Stomach (tissue), 9 donors: ENCODE data around the gene TTC27. TPM values are rescaled to one million over a fixed set of nuclear protein-coding genes. Genes with fewer than 3 reads are reported as not detected.

Experiments used
- DNase-seq, 2 donors: peaks; one replicate each; pipeline versions ENCODE4 v3.0.0 to v3.0.0-alpha.2; 2013 to 2019
- H3K27ac ChIP-seq, 5 donors: fragments of 200-600 bp in 4 of 5; sonication (generic) in 4 of 5; one replicate each; pipeline ENCODE4 v1.5.1; 2013 to 2019; ENCODE audit warnings: mild to moderate bottlenecking in 1 of 5, moderate library complexity in 1 of 5
- H3K27me3 ChIP-seq, 3 donors: fragments of 200-600 bp; sonication (generic); one replicate each; pipeline ENCODE4 v1.5.1; 2017 to 2019; ENCODE audit warnings: mixed run types in 1 of 3
- H3K36me3 ChIP-seq, 4 donors: fragments of 200-600 bp; sonication (generic); 1 replicate in 3 of 4; 2 replicates in 1 of 4; pipeline ENCODE4 v1.5.1; 2016 to 2019
- H3K4me1 ChIP-seq, 4 donors: fragments of 200-600 bp; sonication (generic); one replicate each; pipeline ENCODE4 v1.5.1; 2016 to 2019
- H3K4me3 ChIP-seq, 4 donors: fragments of 200-600 bp; sonication (generic) in 3 of 4; one replicate each; pipeline ENCODE4 v1.5.1; 2016 to 2019; ENCODE audit warnings: mild to moderate bottlenecking in 1 of 4
- H3K9me3 ChIP-seq, 4 donors: fragments of 200-600 bp; sonication (generic); one replicate each; pipeline ENCODE4 v1.5.1; 2016 to 2019
- EP300 ChIP-seq: sonication (generic); formaldehyde crosslinking; IDR thresholded peaks from one replicate; pipeline ENCODE4 v1.6.1; 2017; ENCODE audit warnings: antibody characterized with exemption
- POLR2A ChIP-seq, 4 donors: fragments of 450-650 bp; IDR thresholded peaks; one replicate each; pipeline ENCODE4 v1.6.1; 2016; ENCODE audit warnings: antibody characterized with exemption in 4 of 4, control low read depth in 2 of 4, mild to moderate bottlenecking in 1 of 4, moderate library complexity in 1 of 4
- POLR2AphosphoS5 ChIP-seq, 3 donors: sonication (generic); formaldehyde crosslinking; IDR thresholded peaks; one replicate each; pipeline ENCODE4 v1.6.1; 2016; ENCODE audit warnings: antibody characterized with exemption in 3 of 3
- WGBS, 5 donors: extraction: QIAGEN DNeasy Blood & Tissue Kit in 3 of 5; methylation state at CpG; one replicate each; pipeline versions ENCODE4 v1.1.5 to v1.1.7; 2013 to 2018; 5-methylcytosine and 5-hydroxymethylcytosine counted together
- intact Hi-C: fragments of 100-400 bp; cut with DNase I; formaldehyde crosslinking; loops from one replicate; pipeline ENCODE4 v1.15.1; 2023; ENCODE audit warnings: low total_unique reads
- polyA plus RNA-seq, 3 donors: library from polyadenylated mRNA; stranded (reverse); fragments of 200-250 nt; gene quantifications; one replicate each; pipeline ENCODE4 v1.2.3, GENCODE V29; 2013
- total RNA-seq, 5 donors: library from RNA; depleted of rRNA; stranded (reverse); fragments of >200 nt; gene quantifications; one replicate each; pipeline versions ENCODE4 v1.1.0 to v1.2.3, GENCODE V29; 2014 to 2016
- TF ChIP-seq, protein P1 (sequence below), 7 experiments: fragments of 450-650 bp in 4 of 7; fragments of 200-600 bp in 3 of 7; sonication (generic) in 3 of 7; IDR thresholded peaks; one replicate each; pipeline ENCODE4 v1.5.1; 2016 to 2019; ENCODE audit warnings: antibody characterized with exemption in 7 of 7, control low read depth in 2 of 7, mild to moderate bottlenecking in 1 of 7
- donor health status: healthy with polysubstance abuse.
- donor health status: Bipolar disorder and iron deficiency.
- donor health status: healthy.

The TTC27 gene
- total and polyA plus RNA-seq, 8 donors, result 3.8 to 22.2 (median 5.9) TPM

DNA sequence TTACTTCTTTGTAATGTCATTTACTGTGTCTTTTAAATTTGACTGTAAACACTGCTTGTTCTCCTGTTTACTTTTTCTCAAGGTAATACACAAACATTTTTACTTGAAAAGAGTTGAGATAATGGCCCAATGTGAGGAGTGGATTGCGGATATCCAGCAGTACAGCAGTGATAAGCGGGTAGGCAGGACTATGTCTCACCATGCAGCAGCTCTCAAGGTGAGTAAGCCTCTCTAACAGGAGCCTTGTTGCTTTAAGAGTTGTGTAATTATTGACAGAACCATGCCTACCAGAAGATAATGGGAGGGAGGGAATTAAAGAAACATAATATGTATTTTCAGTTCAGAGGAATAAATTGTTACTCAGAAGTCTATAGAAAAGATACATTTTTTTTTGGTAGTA lies 16.5 kb upstream of the TTC27 start:
- peaks cover 10 to 93% (median 90%) of the 10 kb centered on the region in 4 donors for H3K36me3 ChIP-seq
- no peak for TF ChIP-seq POLR2A (IDR thresholded peaks at IDR 0.05)
- TF ChIP-seq, protein P1, sequence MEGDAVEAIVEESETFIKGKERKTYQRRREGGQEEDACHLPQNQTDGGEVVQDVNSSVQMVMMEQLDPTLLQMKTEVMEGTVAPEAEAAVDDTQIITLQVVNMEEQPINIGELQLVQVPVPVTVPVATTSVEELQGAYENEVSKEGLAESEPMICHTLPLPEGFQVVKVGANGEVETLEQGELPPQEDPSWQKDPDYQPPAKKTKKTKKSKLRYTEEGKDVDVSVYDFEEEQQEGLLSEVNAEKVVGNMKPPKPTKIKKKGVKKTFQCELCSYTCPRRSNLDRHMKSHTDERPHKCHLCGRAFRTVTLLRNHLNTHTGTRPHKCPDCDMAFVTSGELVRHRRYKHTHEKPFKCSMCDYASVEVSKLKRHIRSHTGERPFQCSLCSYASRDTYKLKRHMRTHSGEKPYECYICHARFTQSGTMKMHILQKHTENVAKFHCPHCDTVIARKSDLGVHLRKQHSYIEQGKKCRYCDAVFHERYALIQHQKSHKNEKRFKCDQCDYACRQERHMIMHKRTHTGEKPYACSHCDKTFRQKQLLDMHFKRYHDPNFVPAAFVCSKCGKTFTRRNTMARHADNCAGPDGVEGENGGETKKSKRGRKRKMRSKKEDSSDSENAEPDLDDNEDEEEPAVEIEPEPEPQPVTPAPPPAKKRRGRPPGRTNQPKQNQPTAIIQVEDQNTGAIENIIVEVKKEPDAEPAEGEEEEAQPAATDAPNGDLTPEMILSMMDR (IDR thresholded peaks at IDR 0.05), result no peak
- no peak for TF ChIP-seq EP300
- TF ChIP-seq POLR2AphosphoS5 (IDR thresholded peaks at IDR 0.05), result peak in 1 of 3 donors; percentile 71
- no peaks in the 10 kb centered on the region for H3K9me3 ChIP-seq
- no peak overlapping the region for H3K4me3 ChIP-seq
- H3K27ac ChIP-seq, result peak overlapping the region in 4 of 5 donors; percentile 16 to 64 (median 37)
- H3K4me1 ChIP-seq, result peaks cover 0 to 12% (median 8%) of the 10 kb centered on the region in 4 donors
- DNase-seq, result peak in 1 of 2 donors; percentile 72
- 36 to 58% (median 54%) methylated on average over 2 of the region's 2 CpGs for WGBS, 5 donors
- no peaks in the 10 kb centered on the region for H3K27me3 ChIP-seq
- intact Hi-C loops, result no loop called here

- Histone ChIP-seq H3K27ac (peak overlapping the region in 4 of 5 donors; percentile 16 to 64 (median 54)), H3K4me1 (peaks cover 0 to 12% (median 9%) of the 10 kb centered on the region in 4 donors), H3K27me3 (no peaks in the 10 kb centered on the region), H3K4me3 (no peak overlapping the region), H3K36me3 (peaks cover 10 to 93% (median 88%) of the 10 kb centered on the region in 4 donors), H3K9me3 (no peaks in the 10 kb centered on the region)
- WGBS, 5 donors, result 39 to 71% (median 68%) methylated on average over 1 of the region's 1 CpG
- intact Hi-C loops, result no loop called here
- no peak for DNase-seq
- no peak for TF ChIP-seq POLR2AphosphoS5 (IDR thresholded peaks at IDR 0.05)
- TF ChIP-seq, protein P1 (IDR thresholded peaks at IDR 0.05), result no peak
- TF ChIP-seq EP300, result no peak
- no peak for TF ChIP-seq POLR2A (IDR thresholded peaks at IDR 0.05)
Observed at GRCh38 chr2:32611771-32612170, 16.1 kb upstream of the TTC27 start.

- Histone ChIP-seq H3K4me1 (peaks cover 0 to 19% (median 13%) of the 10 kb centered on the region in 4 donors), H3K4me3 (no peak overlapping the region), H3K27me3 (no peaks in the 10 kb centered on the region), H3K27ac (no peak overlapping the region), H3K9me3 (no peaks in the 10 kb centered on the region), H3K36me3 (peaks cover 10 to 93% (median 89%) of the 10 kb centered on the region in 4 donors)
- 83 to 94% (median 91%) methylated on average over 1 of the region's 1 CpG for WGBS, 5 donors
- no peak for DNase-seq
- intact Hi-C loops, result no loop called here
- TF ChIP-seq POLR2AphosphoS5 (IDR thresholded peaks at IDR 0.05) (no peak), POLR2A (IDR thresholded peaks at IDR 0.05) (no peak), EP300 (no peak)
- TF ChIP-seq, protein P1 (IDR thresholded peaks at IDR 0.05), result no peak
Observed at GRCh38 chr2:32614084-32614483, 13.8 kb upstream of the TTC27 start.

GRCh38 chr2:32617599-32618189 lies 10.2 kb upstream of the TTC27 start:
- Histone ChIP-seq H3K4me1 (peaks cover 5 to 21% (median 11%) of the 10 kb centered on the region in 4 donors), H3K9me3 (no peaks in the 10 kb centered on the region), H3K36me3 (peaks cover 10 to 78% (median 74%) of the 10 kb centered on the region in 4 donors), H3K27me3 (no peaks in the 10 kb centered on the region), H3K4me3 (peak overlapping the region in 1 of 4 donors; percentile 11), H3K27ac (peak overlapping the region; percentile 70 to 89 (median 75))
- 29 to 73% (median 53%) methylated on average over 4 to 5 of the region's 5 CpGs for WGBS, 5 donors
- intact Hi-C loops, result no loop called here
- no peak for TF ChIP-seq POLR2A (IDR thresholded peaks at IDR 0.05)
- TF ChIP-seq POLR2AphosphoS5 (IDR thresholded peaks at IDR 0.05), result no peak
- TF ChIP-seq, protein P1 (IDR thresholded peaks at IDR 0.05), result no peak
- TF ChIP-seq EP300, result no peak
- DNase-seq, result peak in 1 of 2 donors; percentile 52
